ENCODE results near the gene PFDN4. TPM values are rescaled to one million over a fixed set of nuclear protein-coding genes. Genes with fewer than 3 reads are reported as not detected.
"Not testable (repeated sequence)": the region's sequence is repeated elsewhere in the genome, so short reads cannot be mapped to it uniquely, and the experiment has no call there.

Gene PFDN4
- total RNA-seq, 2 donors from 2014 or later = 72.7 to 89.8 TPM

DNA sequence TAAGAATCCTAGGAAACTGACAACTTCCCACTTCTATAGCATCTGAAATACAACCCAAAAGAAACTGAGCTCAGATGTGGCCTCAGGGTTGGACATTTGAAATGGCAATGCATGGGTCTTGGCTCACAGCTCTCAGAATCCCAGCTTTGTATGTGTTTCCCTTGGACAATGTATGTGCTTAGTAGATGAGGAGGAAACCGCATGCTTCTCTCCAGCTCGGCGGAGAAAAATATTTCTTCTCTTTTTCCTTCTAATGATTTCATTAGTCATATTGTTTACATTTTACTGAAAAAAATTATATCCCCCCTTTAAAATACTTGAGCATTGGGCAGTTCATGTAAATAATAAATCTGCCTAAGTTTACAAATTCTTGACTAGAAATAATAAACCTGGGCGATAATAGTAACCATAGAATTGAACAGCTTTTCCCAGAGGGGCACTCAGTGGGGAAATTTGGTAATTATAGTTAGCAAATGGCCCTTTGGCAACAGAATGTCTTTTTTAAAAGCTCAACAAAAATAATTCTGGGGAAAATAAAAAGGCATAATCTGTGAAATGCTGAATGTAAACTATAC is 55.3 kb downstream of the PFDN4 start:
- H3K9me3 ChIP-seq (ENCODE audit: control insufficient read depth, low read length) = no peaks in the 10 kb centered on the region
- no peak for TF ChIP-seq CTCF (conservative IDR thresholded peaks at IDR 0.05)
- no peak overlapping the region for H3K4me3 ChIP-seq (ENCODE audit: low read length)
- Mint-ChIP-seq H3K9me3 (no peaks in the 10 kb centered on the region), H3K27ac (no peak overlapping the region), H3K4me3 (no peak overlapping the region), H3K36me3 (ENCODE audit: low read depth) (no peaks in the 10 kb centered on the region), H3K27me3 (ENCODE audit: insufficient read depth) (peaks cover 3% of the 10 kb centered on the region), H3K4me1 (peaks cover 11% of the 10 kb centered on the region)
- WGBS, 2 experiments (ENCODE audit: insufficient coverage in 1 of 2, insufficient read length in 1 of 2) = 83% methylated on average over 3 of the region's 4 CpGs; no CpG with 5 or more reads in 1 of the 2 experiments
- no peak for DNase-seq
- no peaks in the 10 kb centered on the region for H3K4me1 ChIP-seq (ENCODE audit: control insufficient read depth, insufficient read depth, low read length)
- no peak overlapping the region for H3K9ac ChIP-seq (ENCODE audit: extremely low read depth, low read length, poor library complexity, severe bottlenecking)
- no peak overlapping the region for H3K27ac ChIP-seq (ENCODE audit: low read depth, low read length)
- no peaks in the 10 kb centered on the region for H3K27me3 ChIP-seq (ENCODE audit: control insufficient read depth, insufficient read depth, low read length, poor library complexity, severe bottlenecking)
- H3K36me3 ChIP-seq (ENCODE audit: control insufficient read depth, insufficient read depth, low read length) = no peaks in the 10 kb centered on the region

DNA sequence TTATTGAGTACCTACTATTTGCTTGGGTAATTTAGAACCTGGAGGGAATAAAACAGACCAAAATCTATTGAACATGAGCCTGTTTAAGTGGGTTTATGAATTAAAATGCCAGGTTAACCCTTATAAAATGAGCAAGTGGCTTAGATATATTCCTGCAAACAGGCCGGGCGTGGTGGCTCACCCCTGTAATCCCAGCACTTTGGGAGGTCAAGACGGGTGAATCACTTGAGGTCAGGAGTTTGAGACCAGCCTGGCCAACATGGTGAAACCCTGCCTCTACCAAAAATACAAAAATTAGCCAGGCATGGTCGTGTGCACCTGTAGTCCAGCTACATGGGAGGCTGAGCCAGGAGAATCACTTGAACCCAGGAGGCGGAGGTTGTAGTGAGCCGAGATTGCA is 57.9 kb downstream of the PFDN4 start:
- WGBS, 2 experiments (ENCODE audit: insufficient coverage in 1 of 2, insufficient read length in 1 of 2) = 94 to 97% methylated on average over 6 of the region's 6 CpGs
- not testable (repeated sequence) for H3K9me3 ChIP-seq (ENCODE audit: control insufficient read depth, low read length)

DNA sequence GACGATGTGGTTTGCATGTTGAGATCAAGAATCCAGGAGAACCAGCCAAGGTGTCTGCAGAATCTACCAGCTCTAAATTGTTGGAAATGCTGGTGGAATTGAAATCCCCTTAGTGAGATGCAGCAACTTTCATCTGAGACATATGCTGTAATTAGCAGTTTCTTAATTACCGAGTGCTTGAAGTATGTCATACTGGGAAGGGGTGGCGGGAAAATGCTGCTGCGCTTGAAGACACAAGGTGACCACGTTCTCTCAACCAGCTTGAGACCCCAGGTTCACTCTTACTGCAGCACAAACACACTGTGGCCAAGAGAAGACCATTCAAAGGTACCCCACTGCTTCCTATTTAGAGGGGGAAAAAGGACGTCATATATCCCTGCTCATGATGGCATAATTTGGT is 59.0 kb downstream of the PFDN4 start:
- no peaks in the 10 kb centered on the region for H3K4me1 ChIP-seq (ENCODE audit: control insufficient read depth, insufficient read depth, low read length)
- H3K27ac Mint-ChIP-seq = no peak overlapping the region
- H3K4me3 Mint-ChIP-seq = no peak overlapping the region
- no peaks in the 10 kb centered on the region for H3K9me3 Mint-ChIP-seq
- H3K36me3 Mint-ChIP-seq (ENCODE audit: low read depth) = no peaks in the 10 kb centered on the region
- TF ChIP-seq CTCF (conservative IDR thresholded peaks at IDR 0.05) = no peak
- H3K27ac ChIP-seq (ENCODE audit: low read depth, low read length) = no peak overlapping the region
- no peak overlapping the region for H3K4me3 ChIP-seq (ENCODE audit: low read length)
- no peaks in the 10 kb centered on the region for H3K27me3 ChIP-seq (ENCODE audit: control insufficient read depth, insufficient read depth, low read length, poor library complexity, severe bottlenecking)
- H3K36me3 ChIP-seq (ENCODE audit: control insufficient read depth, insufficient read depth, low read length) = no peaks in the 10 kb centered on the region
- 85 to 90% methylated on average over 3 to 6 of the region's 6 CpGs for WGBS, 2 experiments (ENCODE audit: insufficient coverage in 1 of 2, insufficient read length in 1 of 2)
- H3K9me3 ChIP-seq (ENCODE audit: control insufficient read depth, low read length) = no peaks in the 10 kb centered on the region
- H3K4me1 Mint-ChIP-seq = peaks cover 11% of the 10 kb centered on the region
- no peak for DNase-seq
- no peak overlapping the region for H3K9ac ChIP-seq (ENCODE audit: extremely low read depth, low read length, poor library complexity, severe bottlenecking)
- H3K27me3 Mint-ChIP-seq (ENCODE audit: insufficient read depth) = peaks cover 3% of the 10 kb centered on the region

More for the DNA sequence above, 57.9 kb downstream of the PFDN4 start:
- H3K9ac ChIP-seq (ENCODE audit: extremely low read depth, low read length, poor library complexity, severe bottlenecking); H3K27me3 Mint-ChIP-seq (ENCODE audit: insufficient read depth); H3K27me3 ChIP-seq (ENCODE audit: control insufficient read depth, insufficient read depth, low read length, poor library complexity, severe bottlenecking); H3K27ac Mint-ChIP-seq; H3K9me3 Mint-ChIP-seq; H3K4me3 ChIP-seq (ENCODE audit: low read length); H3K4me1 ChIP-seq (ENCODE audit: control insufficient read depth, insufficient read depth, low read length); H3K36me3 Mint-ChIP-seq (ENCODE audit: low read depth); H3K27ac ChIP-seq (ENCODE audit: low read depth, low read length); H3K4me3 Mint-ChIP-seq; DNase-seq; H3K36me3 ChIP-seq (ENCODE audit: control insufficient read depth, insufficient read depth, low read length): not testable (repeated sequence)
- H3K4me1 Mint-ChIP-seq = peaks cover 11% of the 10 kb centered on the region
